Measurements from ENCODE around the gene PRELP. TPM values are rescaled to one million over a fixed set of nuclear protein-coding genes. Genes with fewer than 3 reads are reported as not detected.
"Not testable (repeated sequence)": the region's sequence is repeated elsewhere in the genome, so short reads cannot be mapped to it uniquely, and the experiment has no call there.

The PRELP gene
- total RNA-seq, 2 donors from 2014 or later: not detected

DNA sequence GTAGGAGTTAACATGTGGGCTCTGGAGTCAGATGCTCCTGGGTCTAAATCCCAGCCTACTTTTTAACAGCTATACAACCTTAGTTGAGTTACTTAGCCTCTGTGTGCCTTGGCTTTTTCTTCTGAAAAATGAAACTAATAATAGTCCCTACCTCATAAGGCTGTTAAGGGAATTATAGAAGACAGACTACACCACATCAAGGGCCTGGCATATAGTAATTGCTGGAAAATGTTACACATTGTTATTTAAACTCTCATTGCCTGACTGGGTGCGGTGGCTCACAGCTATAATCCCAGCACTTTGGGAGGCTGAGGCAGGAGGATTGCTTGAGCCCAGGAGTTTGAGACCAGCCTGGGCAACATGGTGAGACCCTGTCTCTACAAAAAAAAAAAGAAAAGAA is 28.0 kb upstream of the PRELP start:
- not testable (repeated sequence) for H3K27ac Mint-ChIP-seq; H3K4me3 Mint-ChIP-seq; ATAC-seq (replicated peaks); H3K36me3 Mint-ChIP-seq (ENCODE audit: low read depth); H3K9me3 Mint-ChIP-seq; H3K4me1 Mint-ChIP-seq
- H3K27me3 Mint-ChIP-seq: peaks cover 32% of the 10 kb centered on the region

DNA sequence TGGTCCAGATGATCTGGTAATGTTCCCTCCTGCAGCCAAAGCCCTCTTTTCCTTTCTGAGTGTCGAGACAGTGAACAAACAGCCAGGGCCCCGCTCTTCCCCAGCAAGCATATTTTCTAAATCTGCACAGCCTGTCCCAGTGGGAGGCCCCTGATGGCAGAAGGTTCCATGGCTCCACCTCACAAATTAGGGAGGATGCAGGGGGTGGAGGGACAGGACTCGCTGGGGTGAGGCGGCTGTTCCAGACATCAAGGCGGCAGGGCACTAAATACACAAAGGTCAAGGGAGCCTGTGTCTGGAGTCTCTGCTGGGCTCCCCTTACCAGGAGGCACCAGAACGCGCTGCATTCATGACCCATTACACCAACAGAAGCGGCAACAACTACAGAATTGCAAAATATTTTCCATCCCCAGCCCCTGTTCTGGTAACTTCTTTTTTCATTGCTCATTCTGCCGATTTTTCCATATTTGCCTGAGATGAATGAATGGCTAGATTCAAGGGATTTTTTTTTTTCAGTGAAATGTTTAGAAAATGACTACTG is 27.0 kb upstream of the PRELP start:
- peaks cover 5% of the 10 kb centered on the region for H3K9me3 Mint-ChIP-seq
- ATAC-seq (replicated peaks): no peak
- no peak overlapping the region for H3K4me3 Mint-ChIP-seq
- H3K4me1 Mint-ChIP-seq: no peaks in the 10 kb centered on the region
- no peak overlapping the region for H3K27ac Mint-ChIP-seq
- H3K36me3 Mint-ChIP-seq (ENCODE audit: low read depth): no peaks in the 10 kb centered on the region
- peaks cover 31% of the 10 kb centered on the region for H3K27me3 Mint-ChIP-seq

DNA sequence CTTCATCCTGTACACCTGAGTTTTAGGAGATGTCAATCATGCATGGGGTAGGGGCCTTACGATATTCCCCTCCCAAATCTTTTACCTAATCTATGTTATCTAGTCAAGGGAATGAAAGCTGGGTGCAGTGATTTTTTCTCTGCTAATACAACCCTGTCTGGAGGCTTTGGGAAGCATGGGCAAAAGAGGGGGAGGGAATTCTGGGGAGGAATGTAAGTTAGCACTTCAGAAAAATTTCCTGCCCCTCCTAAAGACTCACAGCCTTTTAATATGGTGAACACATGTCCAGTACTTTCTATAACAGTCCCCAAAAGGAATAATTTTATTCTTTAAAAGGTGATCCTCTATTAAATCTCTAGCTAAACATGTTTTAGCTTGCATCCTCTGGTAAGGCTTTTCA is 25.6 kb upstream of the PRELP start:
- Mint-ChIP-seq H3K27me3 (peaks cover 33% of the 10 kb centered on the region), H3K4me3 (no peak overlapping the region), H3K27ac (no peak overlapping the region), H3K4me1 (no peaks in the 10 kb centered on the region), H3K9me3 (peaks cover 2% of the 10 kb centered on the region), H3K36me3 (ENCODE audit: low read depth) (no peaks in the 10 kb centered on the region)
- ATAC-seq (replicated peaks): no peak

DNA sequence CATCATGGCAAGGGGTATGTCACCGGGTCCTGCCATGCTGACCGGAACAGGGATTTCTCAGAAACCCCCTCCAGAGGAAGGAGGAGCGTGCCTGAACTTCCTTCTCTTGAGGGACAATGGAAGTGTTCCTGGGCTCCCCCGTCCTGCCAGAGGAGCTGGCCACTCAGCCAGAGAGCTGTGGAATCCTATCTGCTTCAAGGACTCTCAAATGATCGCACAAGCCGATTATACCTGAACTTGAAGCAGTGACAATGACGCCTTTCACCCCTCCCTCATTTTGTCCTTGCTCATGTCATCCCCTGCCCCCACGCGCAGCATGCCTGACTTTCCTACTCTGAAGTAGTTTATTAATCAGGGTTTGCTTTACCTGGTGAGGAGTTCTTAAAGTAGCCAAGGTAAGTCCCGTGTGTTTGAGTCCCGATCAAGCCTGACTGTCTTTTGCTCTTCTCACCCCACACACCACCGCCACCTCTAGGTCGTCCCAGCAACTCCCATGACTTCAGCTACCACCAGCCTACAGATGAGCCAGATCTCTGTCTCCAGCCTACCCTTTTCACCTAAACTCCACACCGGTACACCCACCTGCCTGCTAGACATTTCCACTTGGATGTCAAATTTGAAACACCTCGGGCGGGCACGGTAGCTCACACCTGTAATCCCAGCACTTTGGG is 25.0 kb upstream of the PRELP start:
- ATAC-seq (replicated peaks): no peak
- Mint-ChIP-seq H3K27me3 (peaks cover 30% of the 10 kb centered on the region), H3K36me3 (ENCODE audit: low read depth) (no peaks in the 10 kb centered on the region)

DNA sequence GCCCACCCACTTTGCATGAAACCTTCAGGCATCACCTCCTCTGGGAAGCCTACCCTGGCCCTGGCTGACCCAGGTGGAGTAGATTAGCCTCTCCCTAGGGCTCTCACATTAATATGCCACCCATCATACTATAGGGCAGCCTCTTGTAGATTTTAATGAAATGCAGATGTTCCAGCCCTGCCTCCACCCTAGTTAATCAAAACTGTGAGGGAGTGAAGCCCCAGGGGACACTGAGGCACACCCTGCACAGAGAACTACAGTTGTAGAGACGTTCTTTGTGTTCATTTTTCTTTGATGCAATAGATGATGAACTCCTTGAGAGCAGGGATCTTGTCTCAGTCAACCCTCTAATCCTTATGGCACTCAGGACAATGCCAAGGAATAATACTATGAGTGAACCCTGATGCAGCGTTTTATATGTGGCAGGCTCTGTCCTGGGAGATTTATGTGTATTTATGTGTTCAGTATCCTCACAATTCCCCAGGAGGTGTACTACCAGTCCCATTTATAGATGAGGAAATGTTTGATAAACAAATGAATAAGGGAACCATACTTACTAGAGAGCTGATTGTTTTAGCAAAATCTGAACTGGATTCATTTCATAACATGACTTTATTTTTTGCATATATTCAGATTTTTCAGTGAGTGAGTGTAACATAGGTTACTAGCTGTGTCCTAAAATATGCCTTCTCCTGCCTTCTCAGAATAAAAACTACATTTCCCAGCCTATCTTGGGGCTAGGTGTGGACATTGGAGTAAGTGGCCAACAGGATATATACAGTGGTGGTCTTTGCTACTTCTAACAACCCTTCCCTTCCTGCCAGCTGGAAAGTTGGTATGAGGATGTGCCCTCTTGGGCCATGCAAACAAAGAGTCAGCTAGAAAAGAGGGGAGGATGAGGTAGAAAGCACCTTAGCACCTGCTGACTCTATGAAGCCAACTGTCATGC is 23.5 kb upstream of the PRELP start:
- H3K4me1 Mint-ChIP-seq: no peaks in the 10 kb centered on the region
- no peaks in the 10 kb centered on the region for H3K36me3 Mint-ChIP-seq (ENCODE audit: low read depth)
- no peak overlapping the region for H3K27ac Mint-ChIP-seq
- H3K27me3 Mint-ChIP-seq: peaks cover 35% of the 10 kb centered on the region
- ATAC-seq (replicated peaks): no peak
- no peak overlapping the region for H3K4me3 Mint-ChIP-seq
- no peaks in the 10 kb centered on the region for H3K9me3 Mint-ChIP-seq

More for the DNA sequence above, 25.0 kb upstream of the PRELP start:
- no peaks in the 10 kb centered on the region for H3K9me3 Mint-ChIP-seq
- no peak overlapping the region for H3K27ac Mint-ChIP-seq
- no peaks in the 10 kb centered on the region for H3K4me1 Mint-ChIP-seq
- no peak overlapping the region for H3K4me3 Mint-ChIP-seq

GRCh38 chr1:203453016-203453415 is 22.6 kb upstream of the PRELP start:
- H3K4me3 Mint-ChIP-seq: no peak overlapping the region
- no peaks in the 10 kb centered on the region for H3K36me3 Mint-ChIP-seq (ENCODE audit: low read depth)
- ATAC-seq (replicated peaks): no peak
- H3K27ac Mint-ChIP-seq: no peak overlapping the region
- peaks cover 36% of the 10 kb centered on the region for H3K27me3 Mint-ChIP-seq
- no peaks in the 10 kb centered on the region for H3K4me1 Mint-ChIP-seq
- no peaks in the 10 kb centered on the region for H3K9me3 Mint-ChIP-seq

- Mint-ChIP-seq H3K4me1 (no peaks in the 10 kb centered on the region), H3K9me3 (no peaks in the 10 kb centered on the region), H3K4me3 (no peak overlapping the region), H3K36me3 (ENCODE audit: low read depth) (no peaks in the 10 kb centered on the region), H3K27ac (no peak overlapping the region), H3K27me3 (peaks cover 39% of the 10 kb centered on the region)
- no peak for ATAC-seq (replicated peaks)
Measured at GRCh38 chr1:203453616-203454015, 22.0 kb upstream of the PRELP start.

GRCh38 chr1:203454986-203455471 is 20.6 kb upstream of the PRELP start:
- ATAC-seq (replicated peaks): no peak
- Mint-ChIP-seq H3K4me1 (no peaks in the 10 kb centered on the region), H3K27ac (no peak overlapping the region), H3K9me3 (no peaks in the 10 kb centered on the region), H3K4me3 (no peak overlapping the region), H3K36me3 (ENCODE audit: low read depth) (no peaks in the 10 kb centered on the region), H3K27me3 (peaks cover 33% of the 10 kb centered on the region)

DNA sequence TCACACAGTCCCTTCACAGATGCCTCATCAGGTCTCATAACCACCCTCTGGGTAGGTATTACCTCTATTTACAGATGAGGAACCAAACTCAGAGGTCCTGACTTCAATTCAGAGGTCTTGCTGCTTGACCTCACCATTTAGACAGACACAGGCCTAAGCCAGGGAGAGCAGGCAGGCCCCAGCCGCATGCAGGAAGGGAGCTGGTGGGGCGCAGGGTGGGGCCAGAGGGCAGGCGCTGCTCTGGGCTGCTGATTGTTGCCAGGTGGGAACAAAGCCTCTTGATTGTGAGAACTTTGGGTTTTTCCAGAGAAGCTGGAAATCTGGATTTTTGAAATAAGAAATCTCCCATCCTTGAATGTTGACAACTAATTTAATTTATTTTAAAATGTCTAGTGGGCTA is 19.9 kb upstream of the PRELP start:
- no peaks in the 10 kb centered on the region for H3K36me3 Mint-ChIP-seq (ENCODE audit: low read depth)
- no peak for ATAC-seq (replicated peaks)
- no peaks in the 10 kb centered on the region for H3K4me1 Mint-ChIP-seq
- peaks cover 35% of the 10 kb centered on the region for H3K27me3 Mint-ChIP-seq
- no peak overlapping the region for H3K27ac Mint-ChIP-seq
- H3K9me3 Mint-ChIP-seq: no peaks in the 10 kb centered on the region
- H3K4me3 Mint-ChIP-seq: no peak overlapping the region

GRCh38 chr1:203456577-203456976 is 19.0 kb upstream of the PRELP start:
- Mint-ChIP-seq H3K9me3 (no peaks in the 10 kb centered on the region), H3K4me3 (no peak overlapping the region), H3K27ac (no peak overlapping the region), H3K27me3 (peaks cover 34% of the 10 kb centered on the region), H3K4me1 (no peaks in the 10 kb centered on the region), H3K36me3 (ENCODE audit: low read depth) (no peaks in the 10 kb centered on the region)
- ATAC-seq (replicated peaks): no peak

DNA sequence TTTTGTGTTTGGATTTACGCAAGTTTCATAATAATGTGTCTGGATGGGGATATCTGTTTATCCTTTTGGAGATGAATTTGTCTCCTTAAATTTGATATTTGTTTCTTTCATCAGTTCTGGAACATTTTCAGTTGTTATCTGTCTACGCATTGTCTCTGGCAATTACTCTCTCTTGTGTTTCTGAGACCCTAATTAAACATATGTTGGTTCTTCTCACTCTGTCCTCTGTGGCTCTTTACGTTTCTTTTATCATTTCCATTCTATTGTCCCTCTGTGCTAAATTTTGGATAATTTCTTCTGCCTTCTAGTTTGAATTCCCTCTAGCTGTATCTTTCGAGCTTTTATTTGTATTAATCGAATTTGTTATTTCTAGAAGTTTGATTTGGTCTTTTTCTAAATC is 17.5 kb upstream of the PRELP start:
- Mint-ChIP-seq H3K4me1 (no peaks in the 10 kb centered on the region), H3K36me3 (ENCODE audit: low read depth) (no peaks in the 10 kb centered on the region), H3K4me3 (no peak overlapping the region), H3K27ac (no peak overlapping the region), H3K27me3 (peaks cover 33% of the 10 kb centered on the region), H3K9me3 (no peaks in the 10 kb centered on the region)
- no peak for ATAC-seq (replicated peaks)

- Mint-ChIP-seq H3K36me3 (ENCODE audit: low read depth) (no peaks in the 10 kb centered on the region), H3K27me3 (peaks cover 36% of the 10 kb centered on the region), H3K4me1 (no peaks in the 10 kb centered on the region), H3K27ac (no peak overlapping the region), H3K9me3 (no peaks in the 10 kb centered on the region), H3K4me3 (no peak overlapping the region)
- ATAC-seq (replicated peaks): no peak
Measured at GRCh38 chr1:203459671-203460201, 15.9 kb upstream of the PRELP start.

DNA sequence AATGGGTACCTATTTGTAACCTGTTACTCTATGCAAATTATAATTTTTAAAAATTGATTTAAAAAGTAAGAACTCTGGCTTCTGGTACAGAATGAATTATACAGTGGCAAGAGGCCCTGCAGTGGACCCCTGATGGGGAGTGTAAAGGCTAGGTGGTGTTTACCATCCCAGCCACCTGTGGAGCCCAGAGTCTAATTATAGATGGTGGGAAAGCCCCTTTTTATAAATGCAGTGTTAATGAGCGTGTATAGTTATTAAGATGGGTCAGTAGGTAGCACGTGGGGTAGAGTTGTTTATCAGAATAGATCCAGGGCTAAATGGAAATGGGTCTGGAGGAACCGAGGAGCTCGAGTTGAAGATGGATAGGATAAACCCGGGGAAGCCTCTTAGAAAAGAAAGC is 13.9 kb upstream of the PRELP start:
- Mint-ChIP-seq H3K4me1 (no peaks in the 10 kb centered on the region), H3K9me3 (no peaks in the 10 kb centered on the region), H3K4me3 (no peak overlapping the region), H3K27ac (no peak overlapping the region), H3K27me3 (peaks cover 37% of the 10 kb centered on the region), H3K36me3 (ENCODE audit: low read depth) (no peaks in the 10 kb centered on the region)
- ATAC-seq (replicated peaks): no peak

DNA sequence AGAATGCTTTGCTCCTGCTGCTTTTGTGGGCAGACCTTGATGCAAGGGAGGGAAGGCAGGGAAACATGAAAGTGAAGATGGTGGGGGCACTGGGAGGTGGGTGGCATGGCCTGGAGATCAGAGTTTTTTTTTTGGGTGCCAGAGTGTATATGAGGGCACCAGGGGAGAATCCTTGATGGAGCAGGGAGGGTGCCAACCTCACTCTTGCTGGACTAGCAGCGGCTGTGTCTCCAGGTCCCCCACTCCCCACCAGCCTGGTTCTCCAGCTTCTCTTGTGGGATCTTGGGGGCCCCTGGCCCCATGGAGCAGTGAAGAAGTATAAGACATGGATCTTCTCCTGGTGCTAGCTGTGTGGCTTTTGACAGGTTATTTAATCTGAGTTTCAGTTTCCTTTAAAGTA is 13.5 kb upstream of the PRELP start:
- no peak for ATAC-seq (replicated peaks)
- Mint-ChIP-seq H3K36me3 (ENCODE audit: low read depth) (no peaks in the 10 kb centered on the region), H3K4me1 (no peaks in the 10 kb centered on the region), H3K27me3 (peaks cover 36% of the 10 kb centered on the region), H3K9me3 (no peaks in the 10 kb centered on the region), H3K4me3 (no peak overlapping the region), H3K27ac (no peak overlapping the region)
